Panc1 (cell line): ENCODE measurements around the gene SCLT1. TPM values are rescaled to one million over a fixed set of nuclear protein-coding genes. Genes with fewer than 3 reads are reported as not detected.

ENCODE experiments used
- ATAC-seq: fragments of 200-7000 bp; cut with Tn5 transposase; 2 replicates; pipeline ENCODE4 v1.9.1; 2020; ENCODE audit warnings: mild to moderate bottlenecking, moderate library complexity
- BruUV-seq: library from RNA; stranded (reverse); fragments of 400-500 nt; replicated peaks from 2 replicates; lab custom pipeline; 2021; lab: Mats Ljungman, UMichigan
- CTCF ChIA-PET: fragments of 300-600 bp; sonication (Branson Sonifier 250); formaldehyde crosslinking; loops from one replicate; lab custom pipeline; 2022; ENCODE audit warnings: antibody characterized with exemption; lab: Charles Lee
- POLR2A ChIA-PET: fragments of 300-600 bp; sonication (Branson Sonifier 250); formaldehyde crosslinking; loops from one replicate; lab custom pipeline; 2022; ENCODE audit warnings: antibody characterized with exemption; lab: Charles Lee
- DNase-seq: peaks from one replicate; pipeline ENCODE4 v3.0.0-alpha.2; 2010; ENCODE audit warnings: low read depth, low spot score
- H3K27ac ChIP-seq: 2 replicates; pipeline ENCODE4 v1.5.1; 2011; ENCODE audit warnings: mild to moderate bottlenecking, low read length, inconsistent platforms
- H3K27me3 ChIP-seq: fragments of 200-500 bp; sonication (Bioruptor generic); 2 replicates; pipeline ENCODE4 v1.6.0; 2014; ENCODE audit warnings: low read length, inconsistent platforms; ENCODE audit not compliant: control insufficient read depth, insufficient read depth
- H3K36me3 ChIP-seq: fragments of 200-500 bp; sonication (Bioruptor generic); 2 replicates; pipeline ENCODE4 v1.5.1; 2014; ENCODE audit warnings: inconsistent platforms, mild to moderate bottlenecking, low read length, moderate library complexity; ENCODE audit not compliant: control insufficient read depth, insufficient read depth
- H3K4me1 ChIP-seq: 2 replicates; pipeline ENCODE4 v1.5.1; 2011; ENCODE audit warnings: inconsistent platforms, mild to moderate bottlenecking, low read length, moderate library complexity; ENCODE audit not compliant: control insufficient read depth, insufficient read depth
- H3K4me3 ChIP-seq, 2 experiments: 2 replicates each; pipeline ENCODE4 v1.5.1; 2011 to 2012; ENCODE audit warnings: low read depth in 2 of 2, low read length in 2 of 2, mild to moderate bottlenecking in 2 of 2, inconsistent platforms in 1 of 2, moderate library complexity in 1 of 2
- H3K9me3 ChIP-seq: fragments of 200-500 bp; sonication (Bioruptor generic); 2 replicates; pipeline ENCODE4 v1.5.1; 2014; ENCODE audit warnings: low read depth, mild to moderate bottlenecking, inconsistent platforms, low read length, moderate library complexity; ENCODE audit not compliant: control insufficient read depth, insufficient read depth
- POLR2AphosphoS5 ChIP-seq: IDR thresholded peaks from 2 replicates; pipeline ENCODE4 v1.6.1; 2012; ENCODE audit warnings: mild to moderate bottlenecking, low read depth, low read length, moderate library complexity
- REST ChIP-seq, 2 experiments: IDR thresholded peaks; 2 replicates each; pipeline ENCODE4 v1.6.1; 2011 to 2012; ENCODE audit warnings: low read depth in 2 of 2, control low read depth in 1 of 2, low read length in 1 of 2, mild to moderate bottlenecking in 1 of 2, moderate library complexity in 1 of 2; ENCODE audit not compliant: insufficient read depth in 1 of 2
- SIN3A ChIP-seq: IDR thresholded peaks from 2 replicates; pipeline ENCODE4 v1.6.1; 2012; ENCODE audit warnings: low read depth, mild to moderate bottlenecking, low read length, moderate library complexity, borderline replicate concordance; ENCODE audit not compliant: insufficient read depth
- TCF7L2 ChIP-seq: IDR thresholded peaks from 2 replicates; pipeline ENCODE4 v1.6.1; 2011; ENCODE audit warnings: mild to moderate bottlenecking, low read depth, low read length, inconsistent platforms
- in situ Hi-C: cut with HindIII; loops from 2 replicates; pipeline ENCODE4 v1.10.0; 2016; ENCODE audit warnings: low sequenced_read_pairs, low pct_unique_long_range_greater_than_20kb
- intact Hi-C: fragments of 100-400 bp; cut with micrococcal nuclease; formaldehyde crosslinking; loops from one replicate; pipeline ENCODE4 v1.10.0; 2022; ENCODE audit not compliant: unreplicated experiment
- total RNA-seq: library from RNA; stranded (reverse); gene quantifications from one replicate; pipeline ENCODE4 v1.2.1, GENCODE V29; 2021; ENCODE audit not compliant: unreplicated experiment
- TF ChIP-seq, protein P1 (sequence below): fragments of 450-650 bp; IDR thresholded peaks from 2 replicates; pipeline ENCODE4 v1.5.1; 2017; ENCODE audit warnings: mild to moderate bottlenecking

SCLT1 gene
- total RNA-seq, 1 experiment from 2014 or later: 9.7 TPM

DNA sequence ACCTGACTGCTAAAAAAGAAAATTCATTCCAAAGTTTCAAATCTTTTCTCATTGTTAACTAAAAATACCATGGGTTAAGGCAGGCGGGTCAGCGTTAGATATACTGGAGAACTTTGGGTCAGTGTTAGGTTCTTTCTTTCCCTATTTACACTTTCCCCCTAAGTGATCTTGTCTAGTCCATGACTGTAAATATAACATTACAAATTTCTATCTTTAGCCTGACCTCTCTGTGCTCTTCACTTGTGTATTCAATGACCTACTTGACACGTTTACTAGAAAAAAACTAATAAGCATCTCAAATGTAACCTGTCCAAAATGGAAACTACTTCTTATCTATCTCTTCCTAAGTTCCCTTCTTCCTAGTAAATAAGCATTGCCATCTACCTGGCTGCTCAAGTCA lies 188.5 kb downstream of the SCLT1 start:
- intact Hi-C loops: no loop called here
- Histone ChIP-seq H3K27ac (no peak overlapping the region), H3K4me1 (no peaks in the 10 kb centered on the region), H3K4me3 (no peak overlapping the region), H3K27me3 (no peaks in the 10 kb centered on the region), H3K36me3 (no peaks in the 10 kb centered on the region), H3K9me3 (no peaks in the 10 kb centered on the region)
- DNase-seq (no peak), ATAC-seq (no peak)
- in situ Hi-C loops: no loop called here
- no TSS peak for BruUV-seq
- no peak for TF ChIP-seq TCF7L2
- no peak for TF ChIP-seq POLR2AphosphoS5
- no peak for TF ChIP-seq SIN3A
- ChIA-PET CTCF (no interaction called here), POLR2A (no interaction called here)

- in situ Hi-C loops (no loop called here), intact Hi-C loops (no loop called here)
- POLR2A ChIA-PET: no interaction called here
- Histone ChIP-seq H3K27ac (no peak overlapping the region), H3K27me3 (no peaks in the 10 kb centered on the region), H3K9me3 (no peaks in the 10 kb centered on the region), H3K36me3 (no peaks in the 10 kb centered on the region; the same call in 1 of the 2 replicates), H3K4me1 (no peaks in the 10 kb centered on the region), H3K4me3 (no peak overlapping the region)
- DNase-seq (no peak), ATAC-seq (no peak)
- no TSS peak for BruUV-seq
- CTCF ChIA-PET: no interaction called here
- TF ChIP-seq POLR2AphosphoS5 (no peak), REST (IDR thresholded peaks at IDR 0.05; ENCODE audit: insufficient read depth in 1 of 2, low read depth in 2 of 2, low read length in 1 of 2) (no peak), TCF7L2 (no peak), SIN3A (no peak)
- TF ChIP-seq, protein P1, sequence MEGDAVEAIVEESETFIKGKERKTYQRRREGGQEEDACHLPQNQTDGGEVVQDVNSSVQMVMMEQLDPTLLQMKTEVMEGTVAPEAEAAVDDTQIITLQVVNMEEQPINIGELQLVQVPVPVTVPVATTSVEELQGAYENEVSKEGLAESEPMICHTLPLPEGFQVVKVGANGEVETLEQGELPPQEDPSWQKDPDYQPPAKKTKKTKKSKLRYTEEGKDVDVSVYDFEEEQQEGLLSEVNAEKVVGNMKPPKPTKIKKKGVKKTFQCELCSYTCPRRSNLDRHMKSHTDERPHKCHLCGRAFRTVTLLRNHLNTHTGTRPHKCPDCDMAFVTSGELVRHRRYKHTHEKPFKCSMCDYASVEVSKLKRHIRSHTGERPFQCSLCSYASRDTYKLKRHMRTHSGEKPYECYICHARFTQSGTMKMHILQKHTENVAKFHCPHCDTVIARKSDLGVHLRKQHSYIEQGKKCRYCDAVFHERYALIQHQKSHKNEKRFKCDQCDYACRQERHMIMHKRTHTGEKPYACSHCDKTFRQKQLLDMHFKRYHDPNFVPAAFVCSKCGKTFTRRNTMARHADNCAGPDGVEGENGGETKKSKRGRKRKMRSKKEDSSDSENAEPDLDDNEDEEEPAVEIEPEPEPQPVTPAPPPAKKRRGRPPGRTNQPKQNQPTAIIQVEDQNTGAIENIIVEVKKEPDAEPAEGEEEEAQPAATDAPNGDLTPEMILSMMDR: no peak
Measured at GRCh38 chr4:128880662-128881061, 212.7 kb downstream of the SCLT1 start.

DNA sequence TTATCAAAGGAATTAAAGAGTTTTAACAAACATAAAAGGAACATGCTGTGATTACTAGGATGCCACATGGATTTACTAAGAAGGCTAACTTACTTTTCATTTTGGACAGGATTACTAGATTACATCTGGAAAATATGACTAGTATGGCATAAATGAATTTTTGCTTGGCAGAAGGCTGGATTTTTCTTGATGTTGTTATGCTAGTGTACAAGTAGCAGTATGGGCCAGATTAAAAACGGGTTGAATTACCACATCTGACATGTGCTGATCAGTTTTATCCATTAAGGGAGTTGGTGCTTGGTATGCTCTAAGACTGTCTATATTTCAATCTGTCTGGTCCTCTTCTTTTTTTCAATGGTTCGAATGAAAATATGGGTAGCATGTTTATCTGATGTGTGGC lies 213.4 kb downstream of the SCLT1 start:
- CTCF ChIA-PET: no interaction called here
- no peak overlapping the region for H3K27ac ChIP-seq

More for the DNA sequence above, 213.4 kb downstream of the SCLT1 start:
- intact Hi-C loops (no loop called here), in situ Hi-C loops (no loop called here)
- Histone ChIP-seq H3K4me3 (no peak overlapping the region), H3K9me3 (no peaks in the 10 kb centered on the region), H3K27me3 (no peaks in the 10 kb centered on the region), H3K36me3 (no peaks in the 10 kb centered on the region; the same call in 1 of the 2 replicates), H3K4me1 (no peaks in the 10 kb centered on the region)
- ATAC-seq: no peak
- POLR2A ChIA-PET: no interaction called here
- DNase-seq: no peak
- TF ChIP-seq REST (IDR thresholded peaks at IDR 0.05; ENCODE audit: insufficient read depth in 1 of 2, low read depth in 2 of 2, low read length in 1 of 2): no peak
- no peak for TF ChIP-seq POLR2AphosphoS5
- TF ChIP-seq SIN3A: no peak
- TF ChIP-seq, protein P1: no peak
- TF ChIP-seq TCF7L2: no peak
- no TSS peak for BruUV-seq
